MM.1S (cell line): ENCODE measurements around the gene TPGS1.

Source experiments
- DNase-seq: peaks from one replicate; pipeline ENCODE4 v3.0.0-alpha.2; 2015
- H2AFZ ChIP-seq: fragments of 300-600 bp; sonication (generic); 2 replicates; pipeline ENCODE4 v1.6.0; 2016; ENCODE audit warnings: antibody characterized with exemption, low read length
- H3F3A ChIP-seq: fragments of 300-600 bp; sonication (generic); 2 replicates; pipeline ENCODE4 v1.6.1; 2016; ENCODE audit warnings: mild to moderate bottlenecking, antibody characterized with exemption, low read length, moderate library complexity, mixed read lengths; ENCODE audit not compliant: insufficient read depth
- H3K27ac ChIP-seq: fragments of 300-600 bp; sonication (generic); 2 replicates; pipeline ENCODE4 v1.5.1; 2016; ENCODE audit warnings: mild to moderate bottlenecking, low read length
- H3K27me3 ChIP-seq: fragments of 300-600 bp; sonication (generic); replicated peaks from 2 replicates; pipeline ENCODE4 v1.6.0; 2016; ENCODE audit warnings: low read length; ENCODE audit not compliant: insufficient read depth
- H3K36me3 ChIP-seq: fragments of 300-600 bp; sonication (generic); replicated peaks from 2 replicates; pipeline ENCODE4 v1.6.1; 2016; ENCODE audit warnings: mild to moderate bottlenecking, low read length, mixed read lengths; ENCODE audit not compliant: insufficient read depth
- H3K4me1 ChIP-seq: fragments of 300-600 bp; sonication (generic); 2 replicates; pipeline ENCODE4 v1.6.1; 2016; ENCODE audit warnings: low read length, mixed read lengths
- H3K4me2 ChIP-seq: fragments of 300-600 bp; sonication (generic); 2 replicates; pipeline ENCODE4 v1.6.0; 2016; ENCODE audit warnings: low read depth, low read length
- H3K4me3 ChIP-seq: fragments of 300-600 bp; sonication (generic); 2 replicates; pipeline ENCODE4 v1.5.1; 2016; ENCODE audit warnings: low read length, mixed read lengths
- H3K79me2 ChIP-seq: fragments of 300-600 bp; sonication (generic); 2 replicates; pipeline ENCODE4 v1.6.1; 2016; ENCODE audit warnings: mixed run types, low read length, mixed read lengths
- H3K9ac ChIP-seq: fragments of 300-600 bp; sonication (generic); 2 replicates; pipeline ENCODE4 v1.6.1; 2016; ENCODE audit warnings: low read length, mixed read lengths
- H3K9me2 ChIP-seq: fragments of 300-600 bp; sonication (generic); replicated peaks from 2 replicates; pipeline ENCODE4 v1.6.1; 2016; ENCODE audit warnings: mild to moderate bottlenecking, low read length, mixed read lengths; ENCODE audit not compliant: insufficient read depth
- H3K9me3 ChIP-seq: fragments of 300-600 bp; sonication (generic); replicated peaks from 2 replicates; pipeline ENCODE4 v1.6.1; 2016; ENCODE audit warnings: mild to moderate bottlenecking, low read length, mixed read lengths; ENCODE audit not compliant: insufficient read depth
- H4K20me1 ChIP-seq: fragments of 300-600 bp; sonication (generic); 2 replicates; pipeline ENCODE4 v1.6.1; 2016; ENCODE audit warnings: mild to moderate bottlenecking, low read length, moderate library complexity, mixed read lengths; ENCODE audit not compliant: insufficient read depth
- EZH2 ChIP-seq: fragments of 300-600 bp; sonication (generic); optimal IDR thresholded peaks from 2 replicates; pipeline ENCODE3; 2017; ENCODE audit warnings: low read depth, mild to moderate bottlenecking, antibody characterized with exemption, low read length, mixed read lengths
- EZH2phosphoT487 ChIP-seq: fragments of 300-600 bp; sonication (generic); IDR thresholded peaks from 2 replicates; pipeline ENCODE4 v1.6.1; 2018; ENCODE audit warnings: antibody characterized with exemption, low read length
- TF ChIP-seq, protein P1 (sequence below): fragments of 300-600 bp; sonication (generic); IDR thresholded peaks from 2 replicates; pipeline ENCODE4 v1.5.1; 2016; ENCODE audit warnings: antibody characterized with exemption, low read length, mixed read lengths

Gene TPGS1

DNA sequence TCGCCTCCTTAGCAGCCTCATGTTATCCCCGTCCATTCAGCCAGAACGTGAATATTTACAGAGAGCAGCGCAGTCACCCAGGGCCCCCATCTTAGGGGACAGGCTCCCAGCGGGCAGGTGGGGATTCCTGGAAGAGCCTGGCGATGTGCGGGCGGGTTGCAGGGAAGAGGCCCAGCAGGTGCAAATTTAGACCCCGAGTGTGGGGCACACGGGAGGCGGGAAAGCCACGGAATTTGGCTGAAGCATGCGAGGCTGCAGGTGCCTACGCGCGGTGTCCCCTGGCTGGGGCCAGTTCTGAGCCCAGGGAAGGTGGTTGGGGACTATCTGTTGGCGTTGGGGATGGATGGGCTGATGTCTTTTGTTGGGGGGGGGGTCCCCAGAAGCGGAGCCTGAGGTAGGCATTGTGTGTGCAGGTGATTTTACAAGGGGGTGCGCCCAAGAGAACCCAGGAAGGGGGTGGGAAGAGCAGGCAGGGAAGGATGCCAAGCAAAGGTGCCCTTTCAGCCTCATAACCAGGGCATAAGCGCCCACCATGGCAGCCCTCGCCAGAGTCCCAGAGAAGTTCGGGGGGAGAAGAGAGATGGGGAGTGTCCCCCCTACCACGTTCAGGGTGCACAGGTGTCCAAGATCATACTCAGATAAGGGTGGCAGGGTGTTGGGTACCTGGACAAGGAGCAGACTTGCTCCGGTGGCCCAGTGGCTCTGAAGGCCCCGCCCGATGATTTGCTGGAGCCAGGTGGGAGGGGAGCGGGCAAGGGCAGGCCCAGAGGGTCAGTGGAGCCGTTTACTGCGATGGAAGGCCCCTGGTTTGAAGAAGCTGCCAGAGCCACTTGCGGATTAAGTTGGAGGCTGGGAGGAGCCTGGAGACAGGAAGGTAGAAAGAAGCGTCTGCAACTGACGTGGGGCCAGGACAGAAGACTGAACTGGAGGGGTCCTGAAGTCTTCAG, 1.2 kb downstream of the TPGS1 start:
- Histone ChIP-seq H3K4me1 (peaks cover 14% of the 10 kb centered on the region; the same call in 1 of the 2 replicates), H3K9ac (peak overlapping the region; percentile 95; the same call in 1 of the 2 replicates), H3K27ac (no peak overlapping the region), H3K4me3 (peak overlapping the region; percentile 95), H4K20me1 (no peaks in the 10 kb centered on the region), H3K36me3 (no peaks in the 10 kb centered on the region), H2AFZ (peak overlapping the region; percentile 92), H3K9me2 (no peaks in the 10 kb centered on the region), H3K9me3 (no peaks in the 10 kb centered on the region), H3F3A (peaks cover 15% of the 10 kb centered on the region), H3K79me2 (peaks cover 14% of the 10 kb centered on the region), H3K27me3 (peaks cover 13% of the 10 kb centered on the region; the same call in 1 of the 2 replicates), H3K4me2 (peak overlapping the region; percentile 94)
- no peak for TF ChIP-seq EZH2
- TF ChIP-seq EZH2phosphoT487, result no peak
- TF ChIP-seq, protein P1, sequence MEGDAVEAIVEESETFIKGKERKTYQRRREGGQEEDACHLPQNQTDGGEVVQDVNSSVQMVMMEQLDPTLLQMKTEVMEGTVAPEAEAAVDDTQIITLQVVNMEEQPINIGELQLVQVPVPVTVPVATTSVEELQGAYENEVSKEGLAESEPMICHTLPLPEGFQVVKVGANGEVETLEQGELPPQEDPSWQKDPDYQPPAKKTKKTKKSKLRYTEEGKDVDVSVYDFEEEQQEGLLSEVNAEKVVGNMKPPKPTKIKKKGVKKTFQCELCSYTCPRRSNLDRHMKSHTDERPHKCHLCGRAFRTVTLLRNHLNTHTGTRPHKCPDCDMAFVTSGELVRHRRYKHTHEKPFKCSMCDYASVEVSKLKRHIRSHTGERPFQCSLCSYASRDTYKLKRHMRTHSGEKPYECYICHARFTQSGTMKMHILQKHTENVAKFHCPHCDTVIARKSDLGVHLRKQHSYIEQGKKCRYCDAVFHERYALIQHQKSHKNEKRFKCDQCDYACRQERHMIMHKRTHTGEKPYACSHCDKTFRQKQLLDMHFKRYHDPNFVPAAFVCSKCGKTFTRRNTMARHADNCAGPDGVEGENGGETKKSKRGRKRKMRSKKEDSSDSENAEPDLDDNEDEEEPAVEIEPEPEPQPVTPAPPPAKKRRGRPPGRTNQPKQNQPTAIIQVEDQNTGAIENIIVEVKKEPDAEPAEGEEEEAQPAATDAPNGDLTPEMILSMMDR, result no peak
- no peak for DNase-seq

DNA sequence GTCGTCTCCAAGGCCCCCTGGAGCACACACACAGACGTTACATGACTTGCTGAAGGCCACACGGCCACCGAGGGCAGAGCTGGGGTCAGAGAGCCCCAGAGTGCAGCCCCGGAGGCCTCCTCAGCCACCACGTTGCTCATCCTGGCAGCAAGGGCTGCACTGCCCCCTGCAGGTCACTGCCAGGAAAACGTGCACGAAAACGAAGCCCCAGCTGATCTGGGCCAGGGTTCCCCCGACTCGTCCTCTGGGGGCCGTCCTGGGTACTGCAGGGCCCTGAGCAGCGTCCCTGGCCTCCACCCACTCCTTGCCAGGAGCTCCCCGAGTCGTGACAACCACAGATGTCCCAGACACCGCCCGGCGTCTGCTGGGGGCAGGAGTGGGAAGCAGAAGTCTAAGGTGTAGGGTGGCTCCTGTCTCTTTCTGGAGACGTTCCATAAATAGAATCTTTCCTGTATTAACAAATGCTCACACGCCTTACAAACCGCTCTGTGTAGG, 3.4 kb downstream of the TPGS1 start:
- Histone ChIP-seq H3K27me3 (no peaks in the 10 kb centered on the region), H3K4me3 (peak overlapping the region; percentile 47), H4K20me1 (no peaks in the 10 kb centered on the region), H3K4me1 (peaks cover 14% of the 10 kb centered on the region; the same call in 1 of the 2 replicates), H3K27ac (peak overlapping the region; percentile 88), H3K79me2 (peaks cover 14% of the 10 kb centered on the region), H3F3A (peaks cover 15% of the 10 kb centered on the region), H2AFZ (peak overlapping the region; percentile 48), H3K36me3 (no peaks in the 10 kb centered on the region), H3K9me2 (no peaks in the 10 kb centered on the region), H3K4me2 (peak overlapping the region; percentile 87), H3K9me3 (no peaks in the 10 kb centered on the region), H3K9ac (peak overlapping the region; percentile 68)
- TF ChIP-seq, protein P1, result peak; percentile 100
- TF ChIP-seq EZH2phosphoT487, result no peak
- no peak for TF ChIP-seq EZH2
- peak; percentile 96 for DNase-seq

DNA sequence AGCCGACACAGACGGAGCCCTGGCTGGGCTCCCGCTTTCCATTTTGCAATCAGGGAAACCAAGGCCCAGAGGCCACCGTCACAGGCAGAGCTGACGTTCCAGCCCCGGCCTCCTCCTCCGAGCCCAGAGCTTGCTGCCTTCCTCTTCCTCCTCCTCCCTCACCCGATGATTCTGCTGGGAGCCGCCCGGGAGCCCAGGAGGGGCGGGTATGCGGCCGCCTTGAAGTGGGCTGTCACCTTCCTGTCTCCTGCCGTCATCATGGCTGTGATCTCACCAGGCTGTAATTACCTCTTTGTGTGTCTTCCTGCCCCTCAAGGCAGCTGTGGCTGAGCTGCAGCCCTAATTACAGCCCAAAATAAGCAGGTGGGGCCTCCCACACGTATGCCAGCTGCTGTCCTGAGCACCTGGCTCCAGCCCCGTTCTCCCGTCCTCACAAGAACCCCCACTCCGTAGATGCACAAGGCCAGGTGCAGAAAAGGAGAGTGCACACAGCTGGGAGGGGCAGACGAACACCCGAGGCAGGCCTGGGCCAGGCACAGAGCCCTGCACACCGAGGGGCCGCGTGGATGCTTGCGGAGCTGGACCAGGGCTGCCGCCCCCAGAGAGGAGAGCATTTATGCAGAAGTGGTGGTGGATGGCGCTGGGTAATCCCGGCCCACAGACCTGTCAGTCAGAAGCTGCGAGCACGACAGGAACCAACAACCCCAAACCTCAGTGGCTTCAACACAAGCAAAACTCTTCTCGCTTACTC, 4.0 kb downstream of the TPGS1 start:
- DNase-seq, result peak; percentile 94
- H3K4me1 ChIP-seq, result peaks cover 14% of the 10 kb centered on the region; the same call in 1 of the 2 replicates
- H3K9ac ChIP-seq, result peak overlapping the region; percentile 68
- H3F3A ChIP-seq, result peaks cover 15% of the 10 kb centered on the region
- H2AFZ ChIP-seq, result peak overlapping the region; percentile 48
- no peaks in the 10 kb centered on the region for H4K20me1 ChIP-seq
- H3K79me2 ChIP-seq, result peaks cover 14% of the 10 kb centered on the region
- peak overlapping the region; percentile 88 for H3K27ac ChIP-seq
- H3K27me3 ChIP-seq, result no peaks in the 10 kb centered on the region
- H3K36me3 ChIP-seq, result no peaks in the 10 kb centered on the region
- TF ChIP-seq EZH2 (no peak), EZH2phosphoT487 (no peak)
- TF ChIP-seq, protein P1, result no peak
- no peaks in the 10 kb centered on the region for H3K9me3 ChIP-seq
- peak overlapping the region; percentile 47 for H3K4me3 ChIP-seq
- H3K9me2 ChIP-seq, result no peaks in the 10 kb centered on the region
- H3K4me2 ChIP-seq, result peak overlapping the region; percentile 87
